K562 (cell line): ENCODE measurements around the gene CAPN6. TPM values are rescaled to one million over a fixed set of nuclear protein-coding genes. Genes with fewer than 3 reads are reported as not detected.

Experiments
- ATAC-seq: fragments of 200-7000 bp; cut with Tn5 transposase; 3 replicates; pipeline ENCODE4 v1.9.1; 2020; ENCODE audit warnings: moderate library complexity
- BruUV-seq: library from RNA; stranded (reverse); fragments of 400-500 nt; replicated peaks from 2 replicates; lab custom pipeline; 2021; lab: Mats Ljungman, UMichigan
- CTCF ChIA-PET: fragments of 300-600 bp; formaldehyde crosslinking; extraction: SDS; loops from one replicate; lab custom pipeline; 2021; ENCODE audit warnings: low intra/inter-chr PET ratio; lab: Yijun Ruan, JAX
- POLR2A ChIA-PET: fragments of 300-600, 350-650 bp; sonication (Branson Sonifier 250); formaldehyde crosslinking; extraction: SDS; loops from one replicate; lab custom pipeline; 2021; ENCODE audit warnings: antibody characterized with exemption, inconsistent platforms; lab: Yijun Ruan, JAX
- DNase-seq, 4 experiments: peaks; one replicate each; pipeline versions ENCODE4 v3.0.0 to v3.0.0-alpha.2; 2011 to 2018; ENCODE audit warnings: low spot score in 3 of 4, mixed read lengths in 3 of 4; ENCODE audit errors: extremely low read depth in 1 of 4
- FAIRE-seq: peaks from 2 replicates; lab custom pipeline; 2011; peaks lifted over from hg19 to GRCh38; lab: Jason Lieb, UNC
- H2AFZ ChIP-seq: 2 replicates; pipeline ENCODE4 v1.6.0; 2011; ENCODE audit warnings: low read depth, low read length, control low read depth, inconsistent platforms
- H3K27ac ChIP-seq: fragments of 200-600 bp; 3 replicates; pipeline ENCODE4 v1.8.0; 2011; ENCODE audit warnings: low read depth, mild to moderate bottlenecking, control low read depth, inconsistent platforms, low read length, moderate library complexity, mixed read lengths; ENCODE audit errors: extremely low read depth
- H3K27me3 ChIP-seq, 2 experiments: fragments of 300-600 bp in 1 of 2; 2 replicates in 1 of 2; 3 replicates in 1 of 2; pipeline versions ENCODE4 v1.6.0 to v1.8.0; 2011; ENCODE audit warnings: inconsistent platforms in 2 of 2, low read length in 2 of 2, mild to moderate bottlenecking in 1 of 2, mixed read lengths in 1 of 2, moderate library complexity in 1 of 2; ENCODE audit not compliant: control insufficient read depth in 2 of 2, insufficient read depth in 2 of 2
- H3K36me3 ChIP-seq: fragments of 300-600 bp; 3 replicates; pipeline ENCODE4 v1.8.0; 2011; ENCODE audit warnings: mild to moderate bottlenecking, low read length, inconsistent platforms; ENCODE audit not compliant: control insufficient read depth, insufficient read depth
- H3K4me1 ChIP-seq, 2 experiments: fragments of 200-600 bp in 1 of 2; replicated peaks in 1 of 2; 2 replicates in 1 of 2; 3 replicates in 1 of 2; pipeline versions ENCODE4 v1.5.1 to v1.8.0; 2011; ENCODE audit warnings: inconsistent platforms in 2 of 2, low read length in 2 of 2, mild to moderate bottlenecking in 1 of 2, mixed read lengths in 1 of 2, moderate library complexity in 1 of 2; ENCODE audit not compliant: control insufficient read depth in 2 of 2, insufficient read depth in 2 of 2
- H3K4me2 ChIP-seq: 2 replicates; pipeline ENCODE4 v1.6.1; 2011; ENCODE audit warnings: low read length, control low read depth, inconsistent platforms, mixed read lengths; ENCODE audit not compliant: insufficient read depth
- H3K4me3 ChIP-seq: fragments of 200-600 bp; sonication (generic), shearing (Covaris generic); 2 replicates; pipeline ENCODE4 v1.5.1; 2016; ENCODE audit warnings: control low read depth, inconsistent platforms
- H3K79me2 ChIP-seq: fragments of 200-600 bp; 3 replicates; pipeline ENCODE4 v1.8.0; 2011; ENCODE audit warnings: low read length, inconsistent platforms; ENCODE audit not compliant: control insufficient read depth, insufficient read depth
- H3K9ac ChIP-seq, 2 experiments: 2 replicates each; pipeline versions ENCODE4 v1.6.0 to v1.6.1; 2011; ENCODE audit warnings: low read depth in 2 of 2, low read length in 2 of 2, control low read depth in 1 of 2, inconsistent platforms in 1 of 2, mild to moderate bottlenecking in 1 of 2, mixed read lengths in 1 of 2; ENCODE audit not compliant: insufficient read depth in 1 of 2
- H3K9me1 ChIP-seq: one replicate; pipeline ENCODE4 v1.6.0; 2011; ENCODE audit warnings: inconsistent platforms, mild to moderate bottlenecking, low read length, moderate library complexity; ENCODE audit not compliant: control insufficient read depth, insufficient read depth
- H3K9me3 ChIP-seq: replicated peaks from 2 replicates; pipeline ENCODE4 v1.5.1; 2011; ENCODE audit warnings: low read depth, low read length, inconsistent platforms; ENCODE audit not compliant: control insufficient read depth, insufficient read depth
- H4K20me1 ChIP-seq: replicated peaks from 2 replicates; pipeline ENCODE4 v1.6.1; 2011; ENCODE audit warnings: low read length, inconsistent platforms, mixed read lengths; ENCODE audit not compliant: control insufficient read depth, insufficient read depth
- AFF4 ChIP-seq: sonication (generic); formaldehyde crosslinking; IDR thresholded peaks from 2 replicates; pipeline ENCODE4 v1.8.0; 2023; ENCODE audit warnings: mild to moderate bottlenecking, missing genetic modification reagents
- FOXJ3 ChIP-seq: sonication (generic); formaldehyde crosslinking; IDR thresholded peaks from 2 replicates; pipeline ENCODE4 v1.4.0; 2020; ENCODE audit warnings: mild to moderate bottlenecking, missing genetic modification reagents
- GTF2B ChIP-seq: IDR thresholded peaks from 2 replicates; pipeline ENCODE4 v1.6.1; 2011; ENCODE audit not compliant: insufficient read length; ENCODE audit errors: extremely low read depth
- SMARCA4 ChIP-seq: fragments of 450-650 bp; IDR thresholded peaks from 2 replicates; pipeline ENCODE4 v1.6.1; 2016
- SNAPC5 ChIP-seq: fragments of 250-450 bp; sonication (Bioruptor Pico); IDR thresholded peaks from 2 replicates; pipeline ENCODE4 v1.8.0; 2021; ENCODE audit warnings: moderate library complexity, mild to moderate bottlenecking, inconsistent platforms
- ZKSCAN1 ChIP-seq: fragments of 150-350 bp; IDR thresholded peaks from 2 replicates; pipeline ENCODE4 v1.6.1; 2016; ENCODE audit warnings: low read depth, low read length
- WGBS: fragments of 100-300 bp; shearing (Covaris generic); methylation state at CpG from one replicate; pipeline ENCODE4 v1.1.6; 2016; ENCODE audit warnings: low coverage, mixed read lengths; ENCODE audit not compliant: insufficient coverage; ENCODE audit errors: missing lambda C conversion rate; 5-methylcytosine and 5-hydroxymethylcytosine counted together
- in situ Hi-C: fragments of 300-500 bp; cut with MboI; formaldehyde crosslinking; loops from 4 replicates; pipeline ENCODE4 v1.15.0; 2018; ENCODE audit warnings: inconsistent platforms, mixed read lengths
- intact Hi-C: fragments of 100-400 bp; cut with micrococcal nuclease; formaldehyde crosslinking; loops from 2 replicates; pipeline ENCODE4 v1.14.2; 2022
- polyA plus RNA-seq, 8 experiments: library from polyadenylated mRNA; depleted of rRNA in 4 of 8; stranded (reverse) in 5 of 8; unstranded in 3 of 8; fragments of >200 nt; fragmentation: Nextera tagmentation in 2 of 8; fragmentation: Illumina TruSeq in 1 of 8; extraction: Ambion mirVana in 2 of 8; extraction: Trizol in 1 of 8; gene quantifications; 2 replicates each; pipeline versions ENCODE4 v1.2.1 to v1.2.3, GENCODE V29; 2011 to 2014; ENCODE audit warnings: inconsistent platforms in 1 of 8, missing spikeins in 1 of 8
- total RNA-seq, 7 experiments: library from RNA; depleted of rRNA in 6 of 7; stranded (reverse); fragments of >200 nt in 6 of 7; fragmentation: Illumina TruSeq in 2 of 7; extraction: Trizol in 2 of 7; gene quantifications; 2 replicates each; pipeline versions ENCODE4 v1.2.1 to v1.2.3, GENCODE V29; 2011 to 2021; ENCODE audit warnings: low replicate concordance in 1 of 7

Gene CAPN6
- total and polyA plus RNA-seq, 9 of the 15 experiments (the other 6 are each of a cell fraction or from before 2014, with no cell fraction given): 0.11 TPM; not detected in 8

- no peak overlapping the region for H2AFZ ChIP-seq
- no peak overlapping the region for H3K4me3 ChIP-seq
- no peaks in the 10 kb centered on the region for H3K79me2 ChIP-seq
- no peaks in the 10 kb centered on the region for H3K36me3 ChIP-seq
- ATAC-seq: no peak
- no peak overlapping the region for H3K27ac ChIP-seq
- no peaks in the 10 kb centered on the region for H3K9me3 ChIP-seq
- DNase-seq: no peak
- H3K9ac ChIP-seq: no peak overlapping the region
- TF ChIP-seq SNAPC5 (no peak), ZKSCAN1 (no peak), FOXJ3 (CRISPR knock-in tag) (no peak), GTF2B (no peak), AFF4 (CRISPR knock-in tag) (no peak), SMARCA4 (no peak)
- TF ChIP-seq, all 486 proteins: peak for 0
- Histone ChIP-seq H3K9me1 (no peaks in the 10 kb centered on the region), H3K4me1 (no peaks in the 10 kb centered on the region), H4K20me1 (no peaks in the 10 kb centered on the region), H3K27me3 (no peaks in the 10 kb centered on the region), H3K4me2 (no peak overlapping the region)
- CTCF ChIA-PET: no interaction called here
- BruUV-seq: no TSS peak
- no peak for FAIRE-seq
- 0% methylated on average over 1 of the region's 2 CpGs for WGBS
- in situ Hi-C loops (no loop called here), intact Hi-C loops (no loop called here)
- POLR2A ChIA-PET: no interaction called here
These were observed 4.8 kb downstream of the CAPN6 start for GRCh38 chrX:111265486-111265885.
